Vagina (tissue), 1 donor: ENCODE data around the gene ZCCHC7. TPM values are rescaled to one million over a fixed set of nuclear protein-coding genes. Genes with fewer than 3 reads are reported as not detected.

Source experiments
- small RNA-seq: library from RNA; depleted of rRNA; stranded (forward); fragments of <200 nt; gene quantifications from one replicate; pipeline ENCODE3, GENCODE V24; 2016
- total RNA-seq: library from RNA; depleted of rRNA; stranded (reverse); fragments of >200 nt; gene quantifications from one replicate; pipeline ENCODE4 v1.2.3, GENCODE V29; 2016

The ZCCHC7 gene
- total RNA-seq, 1 donor from 2014 or later: 15.2 TPM

Small RNA genes within 50 kb of the gene (small RNA-seq; reads per million reads assigned to genes)
- not detected for gene AL512604.1
- not detected for gene RF00019
- not detected for gene RNU6-677P

Other genes with a start within 250 kb of the ZCCHC7 start
- gene PAX5, start 86.3 kb upstream of the ZCCHC7 start, total RNA-seq: 0.25 TPM